Fibroblast of mammary gland (primary cell): ENCODE data around the gene DAP.

Experiments used
- DNase-seq: peaks from one replicate; pipeline ENCODE4 v3.0.0-alpha.2; 2010; ENCODE audit warnings: low read depth
- H3K4me3 ChIP-seq: 2 replicates; pipeline ENCODE4 v1.5.1; 2011; ENCODE audit warnings: low read depth, mild to moderate bottlenecking, low read length, moderate library complexity; ENCODE audit not compliant: control insufficient read depth
- CTCF ChIP-seq: conservative IDR thresholded peaks from 2 replicates; pipeline ENCODE4 v1.5.1; 2011; ENCODE audit warnings: low read depth, low read length, inconsistent platforms; ENCODE audit not compliant: control insufficient read depth, insufficient read depth

Gene DAP

GRCh38 chr5:10649666-10650380, 111.2 kb downstream of the DAP start:
- no peak overlapping the region for H3K4me3 ChIP-seq
- TF ChIP-seq CTCF = no peak
- DNase-seq = no peak

GRCh38 chr5:10648806-10649665, 112.0 kb downstream of the DAP start:
- TF ChIP-seq CTCF = no peak
- H3K4me3 ChIP-seq = no peak overlapping the region
- DNase-seq = no peak

- TF ChIP-seq CTCF = no peak
- no peak for DNase-seq
- H3K4me3 ChIP-seq = no peak overlapping the region
Observed at GRCh38 chr5:10647640-10648039, 113.4 kb downstream of the DAP start.

DNA sequence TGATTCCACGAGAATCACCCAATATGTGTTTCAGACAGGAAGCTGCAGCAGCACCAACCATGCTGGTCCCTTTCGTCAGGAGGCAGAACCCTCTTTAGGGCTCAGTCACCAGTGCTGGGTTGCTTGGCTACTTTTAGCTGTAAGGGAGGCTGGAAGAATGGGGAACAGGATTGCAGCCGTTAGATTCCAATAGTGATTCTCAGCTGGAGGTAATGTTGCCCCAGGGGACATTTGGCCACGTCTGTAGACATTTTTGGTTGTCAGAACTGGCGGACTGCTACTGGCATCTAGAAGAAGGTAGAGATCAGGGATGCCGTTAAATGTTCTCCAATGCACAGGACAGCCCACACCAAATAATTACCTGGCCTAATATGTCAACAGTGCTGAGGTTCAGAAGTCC, 115.4 kb downstream of the DAP start:
- no peak for DNase-seq
- H3K4me3 ChIP-seq = no peak overlapping the region
- no peak for TF ChIP-seq CTCF

DNA sequence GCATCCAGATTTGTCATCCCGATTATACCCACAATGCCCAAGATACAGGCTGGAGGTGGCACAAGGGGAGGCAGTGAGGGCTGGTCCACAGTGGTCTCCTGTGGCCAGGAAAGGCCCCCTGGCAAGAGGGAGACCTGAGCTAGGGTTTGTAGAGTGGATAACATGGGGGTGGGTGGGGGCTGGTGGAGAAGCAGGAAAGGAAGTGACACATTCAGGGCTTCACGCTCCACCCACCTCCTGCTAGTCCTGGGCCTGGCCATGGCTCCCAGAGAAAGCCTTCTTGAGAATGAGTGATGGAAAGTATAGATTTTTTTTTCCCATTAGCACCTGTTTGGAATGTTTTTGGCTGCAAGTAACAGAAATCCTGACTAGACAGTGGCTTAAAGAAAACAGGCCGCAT, 115.9 kb downstream of the DAP start:
- no peak for TF ChIP-seq CTCF
- no peak overlapping the region for H3K4me3 ChIP-seq
- no peak for DNase-seq

DNA sequence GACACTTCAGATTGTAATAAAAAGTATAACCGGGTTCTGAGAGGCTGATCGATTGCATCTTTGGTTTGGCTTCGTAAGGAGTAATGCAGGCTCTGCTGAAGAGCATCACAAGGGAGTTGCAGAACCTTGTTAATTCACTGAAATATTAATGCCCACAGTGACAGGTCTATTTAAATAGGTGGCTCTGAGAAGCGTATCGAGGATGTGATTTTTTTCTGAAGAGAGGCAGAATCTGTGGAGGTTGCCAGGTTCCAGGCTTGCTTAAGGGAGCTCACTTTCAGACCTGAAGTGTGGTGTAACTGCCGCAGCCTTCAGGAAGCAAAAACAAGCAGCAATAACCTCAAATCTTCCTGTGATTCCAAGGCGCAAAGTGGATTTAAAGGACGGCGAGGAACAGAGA, 116.8 kb downstream of the DAP start:
- TF ChIP-seq CTCF = no peak
- no peak for DNase-seq
- no peak overlapping the region for H3K4me3 ChIP-seq
